Body of pancreas (tissue), 4 donors: ENCODE measurements around the gene ANKRD55.

ENCODE experiments used
- CTCF ChIP-seq, 7 experiments: fragments of 450-650 bp in 4 of 7; fragments of 200-600 bp in 3 of 7; sonication (generic) in 3 of 7; IDR thresholded peaks; one replicate each; pipeline ENCODE4 v1.5.1; 2016 to 2019; ENCODE audit warnings: antibody characterized with exemption in 7 of 7
- POLR2A ChIP-seq, 3 donors: fragments of 450-650 bp; IDR thresholded peaks; one replicate each; pipeline ENCODE4 v1.6.1; 2016; ENCODE audit warnings: antibody characterized with exemption in 3 of 3, mild to moderate bottlenecking in 2 of 3

- TF ChIP-seq CTCF (IDR thresholded peaks at IDR 0.05) (no peak), POLR2A (IDR thresholded peaks at IDR 0.05) (no peak)
These were observed 141.5 kb downstream of the ANKRD55 start for GRCh38 chr5:56091664-56092063.
